Head of caudate nucleus (tissue), 42 donors: ENCODE results near the gene EXOC4.

ENCODE experiments used
- DNase-seq, 42 donors: peaks; one replicate each; pipeline versions ENCODE4 v3.0.0 to v3.0.0-alpha.2; 2020 to 2021; ENCODE audit warnings: mixed read lengths in 7 of 42
- intact Hi-C: fragments of 100-400 bp; cut with DNase I; formaldehyde crosslinking; loops from one replicate; pipeline ENCODE4 v1.15.0; 2022

EXOC4 gene

DNA sequence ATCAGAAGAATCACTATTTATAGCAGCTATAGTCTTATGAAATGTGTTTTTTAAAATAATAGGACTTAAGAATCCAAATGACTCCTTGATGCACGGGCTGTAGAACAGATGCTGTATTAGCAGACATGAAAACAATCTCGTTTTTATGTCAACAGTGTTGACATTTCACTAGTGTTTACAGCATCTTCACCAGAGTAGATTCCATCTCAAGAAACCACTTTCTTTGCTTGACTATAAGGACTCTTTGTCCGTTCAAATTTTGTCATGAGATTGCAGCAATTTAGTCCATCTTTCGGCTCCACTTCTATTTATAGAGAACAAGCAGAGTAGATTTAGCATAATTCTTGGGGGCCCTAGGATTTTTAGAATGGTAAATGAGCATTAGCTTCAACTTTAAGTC, 295.1 kb downstream of the EXOC4 start:
- intact Hi-C loops = no loop called here
- no peak for DNase-seq

DNA sequence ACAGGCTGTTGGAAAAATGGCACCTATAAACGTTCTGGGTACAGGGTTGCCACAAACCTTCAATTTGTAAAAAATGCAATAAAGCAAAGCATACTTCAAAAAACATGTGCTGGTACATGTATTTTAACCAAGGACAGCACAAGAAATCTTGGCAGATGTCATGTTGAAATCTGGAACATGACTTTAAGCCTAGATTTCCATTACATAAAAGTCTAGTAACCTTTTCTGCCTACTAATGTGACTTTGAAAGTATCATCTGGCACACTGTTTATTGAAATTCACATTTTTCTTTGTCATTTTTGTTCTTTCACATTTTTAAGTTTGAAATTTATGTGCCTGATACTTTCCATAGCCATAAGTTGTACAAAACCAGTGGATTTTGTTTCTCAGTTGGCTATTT, 296.8 kb downstream of the EXOC4 start:
- DNase-seq = no peak
- intact Hi-C loops = no loop called here

DNA sequence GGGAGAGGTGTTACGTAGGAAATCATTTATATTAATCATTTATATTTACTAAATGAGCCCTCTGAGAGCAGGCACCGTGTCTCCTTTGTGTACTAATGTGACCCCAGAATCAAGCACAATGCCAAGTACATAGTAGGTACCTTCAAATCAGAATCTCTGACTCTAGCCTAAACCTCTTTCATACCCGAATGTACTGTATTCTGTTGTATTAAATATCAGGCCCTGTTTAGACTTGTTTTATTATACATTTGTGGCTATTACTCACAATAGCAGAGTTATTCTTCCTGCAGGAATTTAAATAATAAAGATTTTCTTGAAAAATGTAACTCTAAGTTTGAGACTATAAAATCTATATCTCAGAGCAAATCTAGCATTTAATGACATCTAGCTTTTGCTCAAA, 297.3 kb downstream of the EXOC4 start:
- DNase-seq = no peak
- intact Hi-C loops = no loop called here

DNA sequence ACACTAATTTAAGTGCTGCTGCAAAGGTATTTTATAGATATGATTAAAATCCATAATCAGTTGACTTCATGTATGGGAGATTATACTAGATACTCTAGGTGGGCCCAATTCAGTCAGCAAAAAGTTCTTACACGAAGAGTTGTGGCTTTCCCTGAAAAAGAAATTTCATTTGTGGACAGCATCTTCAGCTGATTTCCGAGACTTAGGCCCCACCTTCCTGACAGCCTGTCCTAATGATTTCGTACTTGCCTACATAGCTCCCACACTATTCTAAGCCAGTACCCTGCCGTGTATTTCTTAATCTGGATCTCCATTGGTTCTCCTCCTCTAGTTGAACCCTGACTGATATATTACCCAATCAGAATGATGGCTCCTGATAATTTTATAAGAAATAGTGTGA, 297.9 kb downstream of the EXOC4 start:
- no peak for DNase-seq
- intact Hi-C loops = no loop called here

DNA sequence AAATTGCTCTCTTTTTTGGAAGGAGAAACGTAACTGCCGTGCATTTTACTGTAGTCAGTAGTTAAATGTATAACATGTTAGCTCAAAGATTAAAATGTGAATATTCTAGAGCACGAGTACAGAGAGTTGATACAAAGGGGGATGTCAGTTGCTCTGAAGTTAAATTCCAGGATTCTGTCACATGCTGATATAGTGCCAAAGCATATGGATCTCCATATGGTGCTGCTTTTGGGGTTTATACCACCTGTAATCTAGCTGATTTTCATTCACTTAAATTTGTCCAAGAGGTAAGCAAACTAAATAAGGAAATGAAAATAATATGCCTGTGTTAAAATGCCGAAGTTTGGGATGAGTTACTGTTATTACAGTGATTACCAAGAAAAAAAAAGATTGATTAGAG, 298.6 kb downstream of the EXOC4 start:
- no peak for DNase-seq
- intact Hi-C loops = no loop called here

DNA sequence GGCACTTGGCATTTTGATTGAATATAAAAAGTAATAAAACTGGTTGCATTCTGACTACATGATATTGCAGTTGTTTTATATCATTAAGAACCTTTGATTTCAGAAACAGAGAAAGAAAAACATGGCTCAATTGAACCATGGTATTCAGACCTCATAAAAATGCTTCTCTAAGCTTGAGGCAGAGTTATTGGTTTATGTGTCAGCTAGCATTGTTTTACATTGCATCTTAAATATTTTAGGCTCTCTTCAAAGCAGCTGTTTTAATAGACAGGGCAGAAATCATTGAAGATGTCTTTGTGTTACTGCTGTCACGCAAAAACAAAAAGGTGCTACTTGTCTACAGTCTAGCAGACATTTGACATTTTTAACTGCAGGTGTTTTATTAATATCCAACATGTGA, 299.2 kb downstream of the EXOC4 start:
- intact Hi-C loops = no loop called here
- DNase-seq = no peak

DNA sequence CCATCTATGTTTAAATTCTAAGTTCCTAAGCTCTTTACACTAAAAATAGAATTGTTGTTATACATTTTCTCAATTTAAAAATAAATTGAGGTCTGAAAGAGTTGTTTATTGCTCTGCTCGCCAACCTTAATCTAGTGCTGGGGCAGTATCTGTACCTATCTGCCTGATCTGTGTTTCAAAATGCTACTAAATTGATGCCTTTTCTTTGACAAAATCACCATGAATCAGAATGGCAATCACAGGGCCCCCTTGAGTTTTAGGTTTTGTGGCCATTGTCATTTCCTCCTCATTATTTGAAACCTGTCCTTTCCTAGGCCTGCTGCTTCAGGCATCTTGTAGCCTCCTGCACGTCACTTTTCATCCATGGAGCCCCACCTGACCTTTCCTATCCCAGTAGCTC, 301.5 kb downstream of the EXOC4 start:
- intact Hi-C loops = no loop called here
- DNase-seq = no peak

DNA sequence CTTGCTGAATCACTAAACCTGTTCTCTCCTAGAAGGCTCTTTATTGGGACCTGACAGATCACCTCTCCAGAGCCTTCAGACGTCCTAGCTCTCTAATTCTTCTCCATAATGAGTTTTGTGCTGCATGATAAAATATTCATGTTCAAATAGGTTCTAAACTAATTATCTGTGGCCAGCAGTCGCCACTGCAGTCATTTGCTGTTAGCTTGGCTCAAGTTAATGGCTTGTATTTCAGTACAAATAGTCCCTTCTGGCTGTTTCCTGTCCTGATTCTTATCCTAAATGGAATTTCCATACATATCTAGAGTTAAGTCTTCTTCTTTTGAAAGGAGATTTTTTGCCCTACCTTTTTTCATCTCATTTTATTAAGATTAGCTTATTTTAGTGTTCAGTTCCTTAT, 303.2 kb downstream of the EXOC4 start:
- DNase-seq = no peak
- intact Hi-C loops = no loop called here

DNA sequence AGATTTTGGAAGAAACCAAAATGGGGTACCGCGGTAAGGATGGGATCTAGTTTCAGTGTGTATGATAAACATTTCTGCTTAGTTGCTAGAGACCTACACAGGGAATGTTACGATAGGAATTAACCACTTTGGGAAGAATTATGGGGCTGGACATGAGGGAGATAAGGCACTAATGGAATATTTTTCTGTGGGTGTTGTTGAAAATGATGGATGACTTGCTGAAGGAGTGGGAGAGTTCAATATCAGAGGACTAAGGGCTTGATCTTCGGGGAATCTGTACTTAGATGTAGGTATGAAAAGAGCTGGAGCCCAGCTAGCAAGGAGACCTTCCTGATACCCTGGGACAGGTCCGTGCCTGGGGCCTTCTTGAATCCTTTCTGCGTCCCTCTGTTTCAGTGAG, 303.7 kb downstream of the EXOC4 start:
- intact Hi-C loops = no loop called here
- DNase-seq = no peak

DNA sequence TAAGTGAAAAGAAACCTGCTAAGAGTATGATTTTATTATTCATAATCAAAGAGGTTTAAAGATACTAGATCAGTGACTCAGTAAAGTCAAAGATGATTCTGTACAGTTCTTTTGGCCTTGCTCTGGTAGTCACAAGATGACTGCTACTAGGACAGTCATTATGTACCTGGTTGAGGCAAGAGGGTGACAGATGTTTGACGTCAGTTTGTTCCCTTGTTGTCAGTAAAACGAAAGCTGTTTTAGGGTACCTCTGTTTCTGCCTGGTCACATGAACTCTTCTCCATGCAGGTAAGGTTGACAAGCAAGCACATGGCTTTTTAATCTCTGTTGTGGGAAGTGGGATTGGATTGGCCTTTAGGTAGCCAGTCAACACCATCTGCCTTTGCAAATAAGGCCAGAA, 308.0 kb downstream of the EXOC4 start:
- intact Hi-C loops = no loop called here
- DNase-seq = no peak

DNA sequence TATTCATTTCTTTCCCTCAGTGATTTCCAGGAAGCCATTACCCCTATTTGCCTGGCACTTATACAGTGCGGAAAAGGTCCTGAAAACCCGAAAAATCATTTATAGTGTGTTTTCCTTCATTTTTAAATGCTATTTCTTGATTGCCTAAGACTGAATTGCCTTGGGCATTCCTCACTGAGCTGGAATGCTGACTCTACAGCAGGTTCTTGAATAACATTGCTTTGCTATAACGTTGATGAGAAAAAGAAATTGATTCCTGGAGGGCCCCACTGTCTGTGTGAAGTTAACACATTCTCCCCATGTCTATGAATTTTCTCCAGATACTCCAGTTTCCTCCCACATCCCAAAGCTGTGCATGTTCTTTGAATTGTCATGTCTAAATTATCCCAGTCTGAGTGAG, 308.5 kb downstream of the EXOC4 start:
- intact Hi-C loops = no loop called here

DNA sequence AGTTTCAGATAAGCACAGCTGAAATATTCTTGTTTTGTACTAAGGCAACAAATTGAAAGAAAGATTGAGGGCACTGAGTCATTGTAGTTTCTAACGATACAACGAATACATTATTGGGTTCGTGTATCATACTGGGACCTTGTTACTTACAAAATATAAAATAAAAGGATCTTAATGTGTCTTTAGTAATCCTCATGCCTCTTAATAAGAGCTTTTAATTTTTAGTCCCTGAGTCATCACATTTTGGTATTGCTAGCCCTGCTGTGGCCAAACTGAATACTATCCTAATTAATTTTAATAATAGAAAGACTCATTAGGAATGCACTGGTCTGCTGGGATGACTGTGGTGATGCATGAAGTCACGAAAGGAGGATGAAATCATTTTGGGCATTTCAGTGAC, 309.7 kb downstream of the EXOC4 start:
- intact Hi-C loops = no loop called here
- DNase-seq = no peak

More for the DNA sequence above, 308.5 kb downstream of the EXOC4 start:
- peak in 1 of 42 donors; percentile 5 for DNase-seq

DNA sequence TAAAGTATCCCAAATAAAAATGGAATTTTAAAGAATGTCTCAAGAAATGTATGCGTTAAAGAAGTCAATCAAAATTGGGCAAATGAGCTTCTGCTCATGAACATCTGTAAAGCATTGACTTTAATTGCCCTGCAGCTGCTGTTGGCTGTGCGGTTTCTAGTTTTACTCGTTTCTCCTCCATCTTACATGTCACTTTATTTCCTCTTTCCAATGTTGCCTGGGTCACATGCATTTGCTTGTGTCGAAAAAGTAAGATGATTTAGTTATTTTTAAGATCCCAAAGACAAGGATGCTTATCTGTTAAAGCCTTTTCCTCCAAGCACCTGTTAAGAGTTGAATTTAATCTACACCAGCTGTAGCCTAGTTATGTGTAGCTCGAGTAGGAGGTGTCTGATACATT, 310.4 kb downstream of the EXOC4 start:
- intact Hi-C loops = no loop called here
- peak in 1 of 42 donors; percentile 19 for DNase-seq

DNA sequence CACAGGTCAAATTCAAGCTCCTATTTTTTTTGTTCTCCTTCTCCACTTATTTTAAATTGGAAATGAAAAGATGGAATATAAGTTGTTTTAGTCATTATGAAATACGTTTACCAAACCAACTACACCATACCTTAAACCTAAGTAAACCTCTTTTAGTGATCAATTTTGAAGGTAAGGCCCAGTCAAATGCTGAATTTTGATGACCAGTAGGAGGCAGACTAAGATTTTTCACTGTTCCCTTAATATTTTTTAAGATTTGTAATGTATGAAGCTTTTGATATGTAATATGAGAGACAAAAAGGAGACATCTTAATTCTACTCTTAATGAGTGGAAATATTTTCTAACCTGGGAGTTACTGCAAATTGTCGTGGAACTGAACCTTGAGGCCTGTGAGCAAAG, 311.6 kb downstream of the EXOC4 start:
- intact Hi-C loops = no loop called here
- no peak for DNase-seq

DNA sequence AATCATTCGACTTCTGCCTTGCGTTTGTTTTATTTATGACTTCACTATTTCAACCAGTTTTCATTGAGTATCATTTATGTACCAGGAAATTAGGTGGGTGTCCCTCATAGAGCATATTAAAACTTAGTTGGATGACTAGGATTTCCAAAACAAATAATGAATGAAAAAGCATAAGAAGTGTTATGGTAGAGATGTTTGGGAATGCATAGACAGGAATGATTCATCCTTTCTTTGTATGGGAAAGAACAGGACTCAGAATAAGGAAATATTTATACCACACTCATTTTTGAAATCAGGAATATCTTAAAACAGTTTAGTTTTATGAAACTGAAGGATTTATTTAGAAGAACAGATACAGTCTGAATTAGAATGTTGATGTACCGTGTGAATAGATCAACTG, 315.7 kb downstream of the EXOC4 start:
- no peak for DNase-seq
- intact Hi-C loops = no loop called here

DNA sequence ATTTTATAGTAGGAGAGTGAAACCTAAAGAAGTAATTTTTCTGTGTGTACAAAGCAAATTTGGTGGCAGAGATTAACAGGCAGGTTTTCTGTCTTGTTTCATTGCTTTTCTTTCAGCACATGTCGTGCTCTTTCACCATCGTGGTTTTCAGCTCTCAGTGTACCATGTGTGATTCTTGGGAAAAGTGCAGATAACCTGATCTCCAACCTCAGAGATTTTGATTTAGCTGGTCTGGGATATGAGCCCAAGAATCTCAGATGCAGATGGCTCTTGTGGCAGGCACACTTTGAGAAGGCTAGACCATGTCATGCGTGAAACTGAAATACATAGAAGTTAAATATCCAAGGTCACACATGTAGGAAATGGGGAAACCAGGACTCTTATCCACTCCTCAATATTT, 317.4 kb downstream of the EXOC4 start:
- DNase-seq = no peak
- intact Hi-C loops = no loop called here

DNA sequence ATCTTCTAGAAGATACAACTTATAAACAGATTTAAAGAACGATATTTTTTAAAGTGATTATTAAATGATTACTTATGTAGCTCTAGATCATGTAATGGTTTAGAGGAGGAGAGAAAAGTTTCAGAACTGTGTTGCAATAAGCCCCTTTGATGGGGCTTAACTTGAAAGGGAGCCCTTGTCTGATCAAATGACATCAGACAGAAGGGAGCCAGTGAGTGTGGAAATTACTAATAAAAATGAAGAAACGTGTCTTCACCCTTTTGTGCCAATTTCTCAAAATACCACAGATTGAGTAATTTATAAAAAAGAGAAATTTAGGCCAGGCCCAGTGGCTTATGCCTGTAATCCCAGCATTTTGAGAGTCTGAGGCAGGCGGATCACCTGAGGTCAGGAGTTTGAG, 318.2 kb downstream of the EXOC4 start:
- intact Hi-C loops = no loop called here

DNA sequence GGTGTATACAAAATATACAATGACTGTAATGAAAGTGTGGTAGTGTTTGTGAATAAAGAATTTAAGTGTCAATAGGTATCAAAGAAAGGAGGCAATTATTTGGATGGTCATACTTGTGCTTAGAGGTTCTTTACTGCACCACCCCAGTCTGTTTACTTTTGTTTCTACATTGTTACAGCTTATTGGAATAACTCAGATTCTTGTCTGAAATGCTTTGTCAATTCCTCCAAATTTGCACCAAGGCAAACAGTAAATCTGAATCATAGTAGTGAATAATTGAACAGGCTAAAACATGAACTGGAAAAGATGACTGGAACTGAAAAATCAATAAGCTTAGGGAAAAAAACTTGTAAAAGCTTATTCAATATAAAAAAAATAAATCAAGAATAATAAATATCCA, 319.2 kb downstream of the EXOC4 start:
- no peak for DNase-seq
- intact Hi-C loops = no loop called here

More for the DNA sequence above, 318.2 kb downstream of the EXOC4 start:
- DNase-seq = no peak

DNA sequence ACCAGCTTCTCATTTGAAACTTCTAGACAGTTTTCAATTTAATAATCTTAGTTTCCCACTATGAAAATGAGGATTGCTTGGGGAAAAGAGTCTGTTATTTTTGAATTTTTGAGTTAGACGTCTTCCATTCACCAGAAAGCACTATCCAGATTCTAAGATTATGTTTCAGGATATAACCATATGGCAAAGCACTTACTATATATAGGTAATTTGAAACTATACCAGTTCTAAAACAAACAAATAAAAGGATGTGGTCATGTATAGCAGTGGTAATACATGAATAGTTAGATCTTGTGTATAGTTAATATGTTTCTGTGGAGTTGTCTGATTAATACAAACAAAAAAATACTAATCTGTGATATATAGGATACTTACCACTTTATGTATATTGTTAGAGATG, 320.0 kb downstream of the EXOC4 start:
- no peak for DNase-seq
- intact Hi-C loops = no loop called here

DNA sequence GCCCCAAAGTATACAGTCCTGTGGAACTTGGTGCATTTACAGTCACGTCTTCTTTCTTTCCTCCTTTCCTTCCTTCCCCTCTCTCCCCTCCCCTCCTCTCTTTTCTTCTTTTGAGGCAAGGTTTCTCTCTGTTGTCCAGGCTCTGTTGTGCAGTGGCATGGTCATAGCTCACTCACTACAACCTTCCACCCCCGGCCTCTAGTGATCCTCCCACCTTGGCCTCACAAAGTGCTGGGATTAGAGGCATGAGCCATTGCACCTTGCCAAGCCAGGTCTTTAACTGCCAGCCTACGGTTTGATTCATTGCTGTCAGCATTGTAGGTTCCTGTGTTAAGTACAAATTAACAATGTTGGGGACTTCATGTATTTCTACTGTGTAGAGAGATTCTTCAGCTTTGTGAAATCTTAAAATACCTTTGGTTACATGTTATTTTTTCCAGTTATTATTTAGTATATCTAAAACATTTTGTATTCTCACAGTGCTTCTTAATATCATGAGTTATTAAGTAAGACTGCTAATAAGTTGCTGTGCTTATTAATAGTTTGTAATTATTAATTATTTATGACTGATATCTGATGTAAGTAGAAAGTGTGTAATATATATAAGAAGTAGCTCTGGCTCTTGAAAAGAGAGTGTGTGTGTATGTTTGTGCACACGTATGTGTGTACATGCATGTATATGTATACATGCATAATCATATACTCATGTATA, 320.8 kb downstream of the EXOC4 start:
- intact Hi-C loops = no loop called here

DNA sequence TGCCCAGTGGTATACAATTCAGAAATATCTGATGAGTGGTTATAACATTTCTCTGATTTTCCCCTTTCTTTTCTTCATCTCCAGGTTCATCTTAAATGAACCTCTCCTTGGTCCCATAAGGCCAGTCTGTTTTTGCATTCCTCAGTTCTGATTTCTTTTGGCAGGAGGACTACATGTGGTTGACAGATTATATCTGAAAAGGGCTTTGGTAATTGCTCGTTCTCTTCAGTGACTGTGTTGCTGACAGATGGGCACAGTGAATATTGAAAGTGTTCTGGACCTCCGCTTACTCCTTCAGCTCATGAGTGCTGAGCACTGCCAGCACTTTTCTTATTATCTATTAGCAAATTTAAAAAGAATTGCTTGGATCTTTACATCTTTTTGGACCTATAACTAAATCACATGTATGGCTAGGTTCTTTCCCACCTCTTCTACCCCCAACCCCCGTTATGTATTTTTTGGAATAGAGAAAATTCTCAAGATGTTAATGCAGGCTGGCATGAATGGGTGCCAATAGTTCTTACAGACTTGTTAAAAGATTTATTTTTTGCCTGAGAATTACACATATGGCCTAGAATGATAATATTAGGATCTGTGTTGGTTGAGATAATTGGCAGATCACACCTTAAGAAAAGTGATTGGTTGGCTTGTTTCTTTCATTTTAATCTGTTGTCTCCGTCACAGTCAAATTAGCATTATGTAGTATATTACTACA, 323.0 kb downstream of the EXOC4 start:
- intact Hi-C loops = no loop called here
- DNase-seq = no peak

More for the DNA sequence above, 320.8 kb downstream of the EXOC4 start:
- DNase-seq = no peak
